ENCODE data around the gene SLC9A5. TPM values are rescaled to one million over a fixed set of nuclear protein-coding genes. Genes with fewer than 3 reads are reported as not detected.

Gene SLC9A5
- total RNA-seq, 1 experiment from 2014 or later: 5.2 TPM

- intact Hi-C loops (cut with micrococcal nuclease; ENCODE audit: unreplicated experiment): loop anchor here (5.0 to 10.0 kb wide), 2 partner anchors 77 to 985 kb away; partner anchors contain the start of genes ESRP2 and NOL3
- no TSS peak for BruUV-seq (replicated peaks)
These were observed 632 bp downstream of the SLC9A5 start for GRCh38 chr16:67249178-67250044.

GRCh38 chr16:67250045-67250327 is 1.2 kb downstream of the SLC9A5 start:
- POLR2A ChIA-PET (ENCODE audit: unreplicated experiment): no interaction called here
- Histone ChIP-seq H4K20me1 (ENCODE audit: insufficient read depth) (no peaks in the 10 kb centered on the region), H3K79me2 (ENCODE audit: low read depth) (peaks cover 8% of the 10 kb centered on the region), H3K4me3 (no peak overlapping the region), H3K4me1 (replicated peaks; ENCODE audit: insufficient read depth) (peaks cover 18% of the 10 kb centered on the region), H2AFZ (no peak overlapping the region), H3K9me3 (ENCODE audit: insufficient read depth, low read depth) (no peaks in the 10 kb centered on the region), H3F3A (ENCODE audit: insufficient read depth, low read depth) (peaks cover 28% of the 10 kb centered on the region; the same call in 1 of the 2 replicates), H3K4me2 (no peak overlapping the region), H3K9me2 (ENCODE audit: insufficient read depth) (no peaks in the 10 kb centered on the region), H3K27me3 (ENCODE audit: insufficient read depth, low read depth) (no peaks in the 10 kb centered on the region; the same call in 1 of the 2 replicates), H3K36me3 (ENCODE audit: low read depth) (no peaks in the 10 kb centered on the region), H3K27ac (no peak overlapping the region)
- CTCF ChIA-PET: interaction anchor here (0.6 kb wide), 1 partner anchor 202 kb away, joined by 3 read pairs; no protein-coding TSS in a partner anchor
- TF ChIP-seq CTCF (conservative IDR thresholded peaks at IDR 0.05) (no peak), EZH2 (IDR thresholded peaks at IDR 0.05; ENCODE audit: low read depth) (no peak)
- no peak for DNase-seq
- no TSS peak for BruUV-seq (replicated peaks)
- intact Hi-C loops (cut with micrococcal nuclease; ENCODE audit: unreplicated experiment): no loop called here

More at GRCh38 chr16:67249178-67250044, 632 bp downstream of the SLC9A5 start:
- CTCF ChIA-PET: interaction anchor here (0.6 kb wide), 1 partner anchor 202 kb away, joined by 3 read pairs; no protein-coding TSS in a partner anchor
- Histone ChIP-seq H3K4me2 (peak overlapping the region; percentile 87), H2AFZ (0 out of 2 replicates have a peak overlapping the region, but pooled peaks have one; percentile 71), H4K20me1 (ENCODE audit: insufficient read depth) (no peaks in the 10 kb centered on the region), H3K27ac (no peak overlapping the region), H3K9me2 (ENCODE audit: insufficient read depth) (no peaks in the 10 kb centered on the region), H3K9me3 (ENCODE audit: insufficient read depth, low read depth) (no peaks in the 10 kb centered on the region), H3K79me2 (ENCODE audit: low read depth) (peaks cover 14% of the 10 kb centered on the region), H3F3A (ENCODE audit: insufficient read depth, low read depth) (peaks cover 34% of the 10 kb centered on the region; the same call in 1 of the 2 replicates), H3K36me3 (ENCODE audit: low read depth) (no peaks in the 10 kb centered on the region), H3K27me3 (ENCODE audit: insufficient read depth, low read depth) (no peaks in the 10 kb centered on the region; the same call in 1 of the 2 replicates), H3K4me1 (replicated peaks; ENCODE audit: insufficient read depth) (peaks cover 23% of the 10 kb centered on the region), H3K4me3 (peak overlapping the region; percentile 90)
- TF ChIP-seq EZH2 (IDR thresholded peaks at IDR 0.05; ENCODE audit: low read depth) (no peak), CTCF (conservative IDR thresholded peaks at IDR 0.05) (no peak)
- DNase-seq: no peak
- POLR2A ChIA-PET (ENCODE audit: unreplicated experiment): no interaction called here

- no peak for DNase-seq
- BruUV-seq (replicated peaks): no TSS peak
- Histone ChIP-seq H3K4me1 (replicated peaks; ENCODE audit: insufficient read depth) (peaks cover 5% of the 10 kb centered on the region), H3K4me3 (no peak overlapping the region), H3K27ac (no peak overlapping the region), H3F3A (ENCODE audit: insufficient read depth, low read depth) (peaks cover 4% of the 10 kb centered on the region; the same call in 1 of the 2 replicates), H3K4me2 (no peak overlapping the region), H4K20me1 (ENCODE audit: insufficient read depth) (no peaks in the 10 kb centered on the region), H3K36me3 (ENCODE audit: low read depth) (no peaks in the 10 kb centered on the region), H3K9me3 (ENCODE audit: insufficient read depth, low read depth) (no peaks in the 10 kb centered on the region), H3K9me2 (ENCODE audit: insufficient read depth) (no peaks in the 10 kb centered on the region), H2AFZ (no peak overlapping the region), H3K79me2 (ENCODE audit: low read depth) (no peaks in the 10 kb centered on the region), H3K27me3 (ENCODE audit: insufficient read depth, low read depth) (no peaks in the 10 kb centered on the region; the same call in 1 of the 2 replicates)
- intact Hi-C loops (cut with micrococcal nuclease; ENCODE audit: unreplicated experiment): no loop called here
- ChIA-PET CTCF (no interaction called here), POLR2A (ENCODE audit: unreplicated experiment) (no interaction called here)
- TF ChIP-seq EZH2 (IDR thresholded peaks at IDR 0.05; ENCODE audit: low read depth): no peak
- TF ChIP-seq CTCF (conservative IDR thresholded peaks at IDR 0.05): no peak
These were observed 4.1 kb downstream of the SLC9A5 start for GRCh38 chr16:67252609-67253497.
